MG63 (cell line): ENCODE measurements around the gene WNT9B. TPM values are rescaled to one million over a fixed set of nuclear protein-coding genes. Genes with fewer than 3 reads are reported as not detected.

Experiments
- DNase-seq: peaks from one replicate; pipeline ENCODE4 v3.0.0-alpha.2; 2020
- H3K27me3 ChIP-seq: fragments of 250-450 bp; sonication (Bioruptor Pico); 2 replicates; pipeline ENCODE4 v1.5.1; 2020; ENCODE audit warnings: mild to moderate bottlenecking, moderate library complexity
- H3K36me3 ChIP-seq: fragments of 250-450 bp; sonication (Bioruptor Pico); 2 replicates; pipeline ENCODE4 v1.5.1; 2020; ENCODE audit warnings: mild to moderate bottlenecking, moderate library complexity
- H3K4me3 ChIP-seq: fragments of 250-450 bp; sonication (Bioruptor Pico); 2 replicates; pipeline ENCODE4 v1.5.1; 2020; ENCODE audit warnings: mild to moderate bottlenecking, moderate library complexity
- H3K9me3 ChIP-seq: fragments of 250-450 bp; sonication (Bioruptor Pico); 2 replicates; pipeline ENCODE4 v1.5.1; 2020; ENCODE audit warnings: mild to moderate bottlenecking, moderate library complexity
- total RNA-seq: library from RNA; depleted of rRNA; stranded (reverse); fragments of >200 nt; shearing (Covaris generic); gene quantifications from 2 replicates; pipeline ENCODE4 v1.2.3, GENCODE V29; 2014; ENCODE audit warnings: low replicate concordance

The WNT9B gene
- total RNA-seq, 1 experiment from 2014 or later, result not detected

GRCh38 chr17:46818929-46819859, 32.2 kb upstream of the WNT9B start:
- Histone ChIP-seq H3K4me3 (no peak overlapping the region), H3K36me3 (no peaks in the 10 kb centered on the region), H3K27me3 (peaks cover 22% of the 10 kb centered on the region), H3K9me3 (no peaks in the 10 kb centered on the region)
- DNase-seq, result no peak

- Histone ChIP-seq H3K4me3 (no peak overlapping the region), H3K36me3 (no peaks in the 10 kb centered on the region), H3K9me3 (no peaks in the 10 kb centered on the region), H3K27me3 (peaks cover 22% of the 10 kb centered on the region)
- DNase-seq, result no peak
Observed at GRCh38 chr17:46819906-46820351, 31.5 kb upstream of the WNT9B start.

GRCh38 chr17:46820592-46821450, 30.6 kb upstream of the WNT9B start:
- no peaks in the 10 kb centered on the region for H3K9me3 ChIP-seq
- no peak for DNase-seq
- peaks cover 22% of the 10 kb centered on the region for H3K27me3 ChIP-seq

GRCh38 chr17:46821482-46822387, 29.6 kb upstream of the WNT9B start:
- H3K4me3 ChIP-seq, result no peak overlapping the region
- no peaks in the 10 kb centered on the region for H3K9me3 ChIP-seq
- no peak for DNase-seq
- H3K27me3 ChIP-seq, result peaks cover 22% of the 10 kb centered on the region
- H3K36me3 ChIP-seq, result no peaks in the 10 kb centered on the region

More at GRCh38 chr17:46820592-46821450, 30.6 kb upstream of the WNT9B start:
- Histone ChIP-seq H3K36me3 (no peaks in the 10 kb centered on the region), H3K4me3 (no peak overlapping the region)

GRCh38 chr17:46822388-46822921, 28.9 kb upstream of the WNT9B start:
- H3K36me3 ChIP-seq, result no peaks in the 10 kb centered on the region
- no peaks in the 10 kb centered on the region for H3K9me3 ChIP-seq
- H3K27me3 ChIP-seq, result peaks cover 22% of the 10 kb centered on the region
- DNase-seq, result no peak
- H3K4me3 ChIP-seq, result no peak overlapping the region

GRCh38 chr17:46823657-46824056, 27.7 kb upstream of the WNT9B start:
- Histone ChIP-seq H3K36me3 (no peaks in the 10 kb centered on the region), H3K4me3 (no peak overlapping the region), H3K9me3 (no peaks in the 10 kb centered on the region), H3K27me3 (peaks cover 12% of the 10 kb centered on the region)
- no peak for DNase-seq

GRCh38 chr17:46826116-46826515, 25.3 kb upstream of the WNT9B start:
- Histone ChIP-seq H3K4me3 (no peak overlapping the region), H3K9me3 (no peaks in the 10 kb centered on the region), H3K27me3 (no peaks in the 10 kb centered on the region), H3K36me3 (no peaks in the 10 kb centered on the region)
- DNase-seq, result no peak

GRCh38 chr17:46827274-46827673, 24.1 kb upstream of the WNT9B start:
- no peaks in the 10 kb centered on the region for H3K36me3 ChIP-seq
- no peak overlapping the region for H3K4me3 ChIP-seq
- no peaks in the 10 kb centered on the region for H3K9me3 ChIP-seq
- no peak for DNase-seq
- H3K27me3 ChIP-seq, result no peaks in the 10 kb centered on the region

- DNase-seq, result no peak
Observed at GRCh38 chr17:46831573-46832330, 19.6 kb upstream of the WNT9B start.

GRCh38 chr17:46832331-46832821, 19.0 kb upstream of the WNT9B start:
- no peak overlapping the region for H3K4me3 ChIP-seq
- no peaks in the 10 kb centered on the region for H3K36me3 ChIP-seq
- H3K27me3 ChIP-seq, result no peaks in the 10 kb centered on the region
- DNase-seq, result no peak
- H3K9me3 ChIP-seq, result no peaks in the 10 kb centered on the region

More at GRCh38 chr17:46831573-46832330, 19.6 kb upstream of the WNT9B start:
- Histone ChIP-seq H3K27me3 (no peaks in the 10 kb centered on the region), H3K9me3 (no peaks in the 10 kb centered on the region), H3K4me3 (no peak overlapping the region), H3K36me3 (no peaks in the 10 kb centered on the region)

GRCh38 chr17:46832945-46833839, 18.2 kb upstream of the WNT9B start:
- no peaks in the 10 kb centered on the region for H3K36me3 ChIP-seq
- DNase-seq, result peak; percentile 74
- no peak overlapping the region for H3K4me3 ChIP-seq
- H3K27me3 ChIP-seq, result no peaks in the 10 kb centered on the region
- H3K9me3 ChIP-seq, result no peaks in the 10 kb centered on the region

GRCh38 chr17:46833840-46834208, 17.6 kb upstream of the WNT9B start:
- no peak for DNase-seq
- no peaks in the 10 kb centered on the region for H3K27me3 ChIP-seq
- H3K4me3 ChIP-seq, result no peak overlapping the region
- H3K36me3 ChIP-seq, result no peaks in the 10 kb centered on the region
- H3K9me3 ChIP-seq, result no peaks in the 10 kb centered on the region

GRCh38 chr17:46834846-46835245, 16.5 kb upstream of the WNT9B start:
- no peaks in the 10 kb centered on the region for H3K36me3 ChIP-seq
- no peaks in the 10 kb centered on the region for H3K27me3 ChIP-seq
- no peak overlapping the region for H3K4me3 ChIP-seq
- no peak for DNase-seq
- no peaks in the 10 kb centered on the region for H3K9me3 ChIP-seq

GRCh38 chr17:46836500-46836899, 14.9 kb upstream of the WNT9B start:
- Histone ChIP-seq H3K27me3 (peaks cover 10% of the 10 kb centered on the region), H3K36me3 (no peaks in the 10 kb centered on the region), H3K4me3 (no peak overlapping the region), H3K9me3 (no peaks in the 10 kb centered on the region)
- DNase-seq, result no peak
